GM18861 (cell line): ENCODE data around the gene CHST3.
"Not testable (repeated sequence)": the region's sequence is repeated elsewhere in the genome, so short reads cannot be mapped to it uniquely, and the experiment has no call there.

Source experiments
- ATAC-seq: cut with Tn5 transposase; IDR thresholded peaks from one replicate; pipeline ENCODE4 v1.9.1; 2021; ENCODE audit not compliant: unreplicated experiment

Gene CHST3

GRCh38 chr10:71948496-71949067, 15.6 kb upstream of the CHST3 start:
- no peak for ATAC-seq

DNA sequence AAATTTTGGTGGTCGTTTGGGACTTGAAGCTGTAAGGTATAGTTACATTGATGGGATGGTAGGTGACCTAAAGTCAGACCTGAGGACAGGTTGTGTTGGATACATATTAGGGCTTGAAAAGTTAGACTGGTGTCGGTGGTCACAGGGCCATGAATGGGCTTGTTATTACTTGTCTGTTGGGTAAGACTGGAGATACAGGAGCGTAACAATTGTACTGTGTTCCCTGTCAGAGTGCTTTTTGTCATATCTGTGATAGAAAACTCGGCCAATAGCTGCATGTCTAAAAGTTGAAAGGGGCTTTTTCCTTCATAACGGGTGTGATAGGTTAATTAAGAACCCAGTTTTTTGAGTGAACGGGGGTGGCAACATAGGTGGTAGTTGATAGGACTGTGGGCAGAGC, 13.5 kb upstream of the CHST3 start:
- no peak for ATAC-seq

- ATAC-seq = no peak
Observed at GRCh38 chr10:71952745-71953144, 11.4 kb upstream of the CHST3 start.

GRCh38 chr10:71957546-71958275, 6.5 kb upstream of the CHST3 start:
- ATAC-seq = no peak

- ATAC-seq = no peak
Observed at GRCh38 chr10:71959526-71959925, 4.7 kb upstream of the CHST3 start.

GRCh38 chr10:71961831-71962230, 2.4 kb upstream of the CHST3 start:
- no peak for ATAC-seq

DNA sequence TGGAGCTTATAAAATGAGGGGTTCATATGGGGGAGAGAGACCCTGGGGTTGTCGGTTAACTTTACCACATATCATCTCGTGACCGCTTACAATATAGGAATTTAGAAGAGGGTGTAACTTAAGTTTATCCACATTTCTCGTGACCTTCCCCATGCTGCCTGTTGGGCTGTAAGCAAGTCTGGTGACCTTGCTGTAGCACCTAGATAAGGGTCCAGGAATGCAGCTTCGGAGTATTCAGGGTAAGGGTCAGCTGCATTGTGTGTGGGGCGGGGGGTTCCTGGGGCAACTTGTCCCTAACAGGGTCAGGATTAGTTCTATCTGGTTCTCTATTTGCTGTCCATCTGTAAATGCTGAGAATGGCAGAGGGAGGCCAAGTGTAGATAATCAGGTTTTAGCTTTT, 1.3 kb upstream of the CHST3 start:
- no peak for ATAC-seq

DNA sequence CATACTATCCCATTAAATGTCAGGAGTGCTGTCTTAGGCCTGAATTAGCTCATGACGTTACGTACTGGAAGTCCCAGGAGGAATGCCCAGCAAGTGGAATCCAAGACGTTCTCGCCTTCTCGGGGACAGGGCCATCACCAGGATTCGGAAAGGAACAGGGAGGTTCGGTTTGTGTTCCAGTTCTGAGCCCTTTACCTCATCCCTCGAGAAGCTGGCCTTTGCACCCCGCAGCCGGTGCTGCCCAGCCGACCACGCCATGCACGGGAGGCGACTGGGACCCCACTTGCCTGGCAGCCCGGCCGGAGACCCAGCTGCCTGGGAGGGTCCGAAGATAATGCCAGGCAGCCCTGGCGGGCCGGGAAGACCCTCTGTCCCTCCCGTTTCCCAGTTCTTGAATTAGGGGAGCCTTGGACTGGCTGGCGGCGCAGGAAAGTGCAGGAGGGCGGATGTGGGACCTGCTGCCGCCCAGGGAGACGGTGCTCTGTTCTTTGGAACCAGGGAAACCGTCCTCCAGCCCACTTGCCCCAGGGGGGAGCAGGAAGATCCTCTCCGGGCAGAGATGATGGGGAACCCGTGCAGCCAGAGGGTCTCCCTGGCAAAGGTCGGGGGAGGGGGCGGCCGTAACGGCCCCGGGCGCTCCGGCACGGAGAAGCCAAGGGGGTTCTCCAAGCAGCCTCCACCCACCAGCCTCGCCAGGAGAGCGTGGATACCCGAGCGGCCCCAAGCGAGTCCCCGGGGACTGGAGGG, 671 bp upstream of the CHST3 start:
- ATAC-seq = no peak

DNA sequence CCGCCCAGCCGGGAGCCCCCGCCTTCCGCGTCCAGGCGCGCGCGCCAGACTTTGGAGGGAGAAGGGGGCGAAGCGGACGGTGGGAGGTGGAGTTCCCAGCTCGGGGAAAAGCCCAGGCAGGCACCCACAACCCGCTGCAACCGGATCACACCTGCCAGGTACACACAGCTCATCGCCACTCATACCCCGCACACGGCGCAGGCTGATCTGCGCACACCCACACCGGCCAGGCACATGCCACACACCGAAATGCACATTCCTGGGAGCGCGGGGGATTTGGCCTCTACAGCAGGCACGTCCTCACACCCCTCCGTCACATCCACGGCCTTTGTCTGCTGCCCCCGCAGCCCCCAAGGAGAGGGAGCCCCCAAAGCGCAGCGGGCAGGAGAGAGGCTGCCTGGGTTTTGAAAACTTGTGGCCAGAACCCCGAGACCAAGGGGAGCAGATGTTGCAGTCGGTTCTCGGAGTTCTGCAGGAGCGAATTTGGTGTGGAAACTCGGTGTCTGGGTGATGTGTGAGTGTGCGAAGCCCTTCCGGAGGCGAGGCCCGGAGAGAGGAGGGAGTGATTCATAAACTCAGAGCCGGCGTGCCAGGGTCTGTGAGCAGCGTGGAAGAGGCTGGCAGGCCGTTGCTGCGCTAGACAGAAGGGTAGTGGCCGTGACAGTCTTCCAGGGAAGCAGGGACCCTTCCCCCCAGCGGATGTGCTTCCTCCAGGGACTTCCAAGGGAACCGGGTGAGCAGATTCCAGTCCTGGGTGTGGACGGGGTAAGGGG, 734 bp downstream of the CHST3 start:
- no peak for ATAC-seq

DNA sequence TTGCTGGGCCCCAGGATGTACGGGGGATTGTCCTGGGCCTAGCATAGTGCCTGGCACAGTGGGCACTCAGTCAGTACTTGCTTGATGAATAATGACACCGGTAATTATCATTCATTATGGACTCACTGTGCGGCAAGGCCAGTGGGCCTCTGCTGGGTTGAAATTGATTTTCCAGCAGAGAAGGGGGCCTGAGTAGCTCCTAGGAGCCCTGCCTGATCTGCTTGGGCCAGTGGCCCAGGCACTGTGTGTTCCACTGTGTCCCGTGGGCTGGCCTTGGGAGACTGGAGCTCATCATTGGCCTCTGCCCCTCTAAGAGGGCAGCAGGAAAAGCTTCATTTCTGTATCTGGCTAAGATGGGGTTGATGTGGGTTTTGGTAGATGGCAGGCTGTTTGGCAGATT, 1.4 kb downstream of the CHST3 start:
- ATAC-seq = no peak

GRCh38 chr10:71966046-71967004, 2.1 kb downstream of the CHST3 start:
- no peak for ATAC-seq

DNA sequence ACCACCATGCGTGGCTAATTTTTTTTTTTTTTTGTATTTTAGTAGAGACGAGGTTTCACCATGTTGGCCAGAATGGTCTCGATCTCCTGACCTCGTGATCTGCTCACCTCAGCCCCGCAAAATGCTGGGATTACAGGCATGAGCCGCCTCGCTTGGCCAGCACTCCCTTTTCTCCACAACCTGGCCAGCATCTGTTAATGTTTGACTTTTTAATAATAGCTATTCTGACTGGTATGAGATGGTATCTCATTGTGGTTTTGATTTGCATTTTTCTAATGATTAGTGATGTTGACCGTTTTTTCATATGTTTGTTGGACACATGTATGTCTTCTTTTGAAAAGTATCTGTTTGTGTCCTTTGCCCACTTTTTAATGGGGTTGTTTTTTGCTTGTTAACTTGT, 3.8 kb downstream of the CHST3 start:
- not testable (repeated sequence) for ATAC-seq

GRCh38 chr10:71968553-71969474, 4.6 kb downstream of the CHST3 start:
- ATAC-seq = no peak

GRCh38 chr10:71969929-71970328, 5.7 kb downstream of the CHST3 start:
- no peak for ATAC-seq

GRCh38 chr10:71970331-71970730, 6.1 kb downstream of the CHST3 start:
- ATAC-seq = no peak

DNA sequence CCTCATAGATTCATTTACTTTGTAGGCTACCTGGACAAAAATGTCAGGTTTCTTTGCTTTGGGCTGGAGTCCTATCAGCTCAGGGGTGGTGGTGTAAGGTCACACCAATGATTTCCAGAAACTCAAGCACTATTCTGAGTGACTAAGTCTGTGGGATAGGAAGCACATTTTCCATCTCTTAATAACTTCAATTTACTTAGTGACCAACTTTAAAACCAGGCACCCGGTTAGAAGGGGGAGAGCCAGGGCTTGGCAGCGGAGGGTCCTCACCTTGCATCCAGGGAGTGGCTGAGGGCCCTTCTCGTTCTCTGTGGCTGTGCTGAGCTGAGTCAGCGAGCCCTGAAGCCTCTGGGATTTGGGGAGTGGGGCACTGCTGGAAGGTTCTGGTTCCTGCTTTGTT, 6.7 kb downstream of the CHST3 start:
- ATAC-seq = no peak

DNA sequence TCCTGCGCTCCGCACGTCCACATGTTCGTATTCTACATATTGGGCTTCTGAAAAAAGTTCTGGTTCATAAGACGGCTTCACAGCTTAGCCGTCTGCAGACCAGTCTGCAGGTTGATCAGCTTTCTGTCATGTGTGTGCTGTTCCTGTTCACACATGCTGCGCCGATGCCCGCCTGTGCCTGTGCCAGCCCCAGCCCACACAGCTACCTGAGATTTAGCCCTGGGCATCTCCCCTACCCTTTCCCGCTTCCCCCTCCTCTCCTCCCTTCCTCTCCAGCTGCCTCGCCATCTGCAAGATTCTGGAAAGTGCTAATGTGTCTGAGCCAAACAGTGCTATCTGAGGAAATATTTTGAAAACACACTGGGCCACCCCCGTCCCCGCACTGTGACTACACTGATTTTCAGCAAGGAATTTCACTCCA, 7.1 kb downstream of the CHST3 start:
- ATAC-seq = no peak

GRCh38 chr10:71971769-71972555, 7.8 kb downstream of the CHST3 start:
- no peak for ATAC-seq
